Central memory CD4-positive, alpha-beta T cell (primary cell): Measurements from ENCODE around the gene TOPORS.
"Not testable (repeated sequence)": the region's sequence is repeated elsewhere in the genome, so short reads cannot be mapped to it uniquely, and the experiment has no call there.

ENCODE experiments used
- DNase-seq: peaks from one replicate; pipeline ENCODE4 v3.0.0; 2022

Gene TOPORS

GRCh38 chr9:32565967-32566366 is 13.6 kb upstream of the TOPORS start:
- DNase-seq: no peak

GRCh38 chr9:32558408-32558934 is 6.1 kb upstream of the TOPORS start:
- DNase-seq: no peak

GRCh38 chr9:32554591-32554990 is 2.2 kb upstream of the TOPORS start:
- no peak for DNase-seq

- no peak for DNase-seq
These were observed 1.7 kb upstream of the TOPORS start for GRCh38 chr9:32554107-32554506.

- DNase-seq: peak; percentile 55
These were observed 922 bp downstream of the TOPORS start for GRCh38 chr9:32551276-32552051.

GRCh38 chr9:32550562-32551275 is 1.7 kb downstream of the TOPORS start:
- peak; percentile 96 for DNase-seq

GRCh38 chr9:32550150-32550561 is 2.2 kb downstream of the TOPORS start:
- DNase-seq: no peak

- not testable (repeated sequence) for DNase-seq
These were observed 4.2 kb downstream of the TOPORS start for GRCh38 chr9:32548213-32548612.

GRCh38 chr9:32545884-32546283 is 6.5 kb downstream of the TOPORS start:
- DNase-seq: no peak

- no peak for DNase-seq
These were observed 9.3 kb downstream of the TOPORS start for GRCh38 chr9:32543047-32543446.

GRCh38 chr9:32533816-32534215 is 18.6 kb downstream of the TOPORS start:
- no peak for DNase-seq

GRCh38 chr9:32533336-32533735 is 19.1 kb downstream of the TOPORS start:
- DNase-seq: no peak

GRCh38 chr9:32526707-32527048 is 25.7 kb downstream of the TOPORS start:
- DNase-seq: no peak

- peak; percentile 75 for DNase-seq
These were observed 26.2 kb downstream of the TOPORS start, which contains the start of gene RIGI for GRCh38 chr9:32526041-32526706. RIGI (minus strand) TSS chr9:32526196; CDS start chr9:32526166, 30 bp downstream.

GRCh38 chr9:32525709-32526030 is 26.7 kb downstream of the TOPORS start:
- no peak for DNase-seq

GRCh38 chr9:32524892-32525708 is 27.3 kb downstream of the TOPORS start:
- peak; percentile 28 for DNase-seq

- DNase-seq: not testable (repeated sequence)
These were observed 27.9 kb downstream of the TOPORS start for GRCh38 chr9:32524558-32524891.

- no peak for DNase-seq
These were observed 28.5 kb downstream of the TOPORS start for GRCh38 chr9:32523910-32524309.

GRCh38 chr9:32518276-32518675 is 34.1 kb downstream of the TOPORS start:
- no peak for DNase-seq

- DNase-seq: no peak
These were observed 36.1 kb downstream of the TOPORS start for GRCh38 chr9:32516241-32516640.

GRCh38 chr9:32508728-32509127 is 43.7 kb downstream of the TOPORS start:
- DNase-seq: no peak

- no peak for DNase-seq
These were observed 49.4 kb downstream of the TOPORS start for GRCh38 chr9:32503008-32503407.

GRCh38 chr9:32502464-32502863 is 49.9 kb downstream of the TOPORS start:
- DNase-seq: no peak
